ENCODE results near the gene PKD1L1. TPM values are rescaled to one million over a fixed set of nuclear protein-coding genes. Genes with fewer than 3 reads are reported as not detected.
A peak's percentile ranks its signal among the peaks of the same experiment; 100 is the strongest.

The PKD1L1 gene
- total and polyA plus RNA-seq, 2 donors (not counting 1 experiment from before 2014, with no cell fraction given): 0.59 to 0.70 TPM

GRCh38 chr7:47763063-47763974, 184.9 kb downstream of the PKD1L1 start:
- Histone ChIP-seq H3K4me3 (ENCODE audit: control extremely low read depth in 1 of 5, extremely low read depth in 1 of 5, insufficient read depth in 1 of 5, low read depth in 2 of 5, low read length in 4 of 5) (peak overlapping the region in 2 of 5 experiments; percentile 16 to 21), H2AFZ (ENCODE audit: insufficient read depth, low read depth, low read length, poor library complexity, severe bottlenecking) (peak overlapping the region; percentile 65), H3K4me1 (ENCODE audit: control insufficient read depth in 2 of 2, insufficient read depth in 2 of 2, low read length in 2 of 2) (peaks cover 11% of the 10 kb centered on the region in 2 donors), H3K9ac (ENCODE audit: low read length) (peak overlapping the region; percentile 34), H3K27me3 (replicated peaks in 1 of 4; ENCODE audit: control extremely low read depth in 1 of 4, control insufficient read depth in 3 of 4, insufficient read depth in 4 of 4, low read length in 3 of 4) (no peaks in the 10 kb centered on the region), H3K36me3 (replicated peaks in 1 of 2; ENCODE audit: control extremely low read depth in 1 of 2, control insufficient read depth in 1 of 2, extremely low read depth in 1 of 2, insufficient read depth in 2 of 2, low read length in 1 of 2) (no peaks in the 10 kb centered on the region), H3K79me2 (ENCODE audit: control insufficient read depth, insufficient read depth, low read length) (no peaks in the 10 kb centered on the region), H3K9me3 (ENCODE audit: control extremely low read depth in 1 of 3, control insufficient read depth in 2 of 3, insufficient read depth in 1 of 3, low read length in 2 of 3) (no peaks in the 10 kb centered on the region), H3K27ac (ENCODE audit: low read length in 2 of 2) (peak overlapping the region; percentile 44 to 53), H3K4me2 (replicated peaks; ENCODE audit: low read depth, low read length, poor library complexity, severe bottlenecking) (peak overlapping the region; percentile 40), H4K20me1 (ENCODE audit: control insufficient read depth, insufficient read depth, low read length, poor library complexity, severe bottlenecking) (no peaks in the 10 kb centered on the region)
- POLR2A ChIA-PET: interaction anchor here (0.5 to 1.1 kb wide), 3 partner anchors 33 to 99 kb away, joined by 3 to 5 read pairs (median 4); no protein-coding TSS in a partner anchor
- ATAC-seq (ENCODE audit: low read depth): peak; percentile 91
- Mint-ChIP-seq H3K27ac (peak overlapping the region; percentile 90), H3K9me3 (ENCODE audit: insufficient read depth) (no peaks in the 10 kb centered on the region), H3K4me3 (peak overlapping the region; percentile 75), H3K4me1 (peaks cover 45% of the 10 kb centered on the region), H3K27me3 (no peaks in the 10 kb centered on the region)
- TF ChIP-seq EZH2 (IDR thresholded peaks at IDR 0.05; ENCODE audit: borderline replicate concordance, insufficient read depth, low read depth, low read length, poor library complexity, severe bottlenecking) (no peak), CTCF (IDR thresholded peaks at IDR 0.05) (no peak)
- DNase-seq: peak; percentile 32
- WGBS (ENCODE audit: insufficient coverage): 65% methylated on average over 4 of the region's 9 CpGs
- CTCF ChIA-PET: interaction anchor here (1.2 to 2.5 kb wide), 2 partner anchors 327 to 497 kb away, joined by 4 to 5 read pairs; no protein-coding TSS in a partner anchor
- intact Hi-C loops (cut with micrococcal nuclease): loop anchor here (1.0 to 5.0 kb wide), 2 partner anchors 36 to 94 kb away; no protein-coding TSS in a partner anchor

Data from B cell (primary cell).